GOT3 (cell line): ENCODE data around the gene OSBPL1A.

Experiments used
- DNase-seq: peaks from one replicate; lab custom pipeline; 2025; ENCODE audit warnings: mixed read lengths; lab: John Stamatoyannopoulos, UW

The OSBPL1A gene

GRCh38 chr18:24267878-24268277, 129.7 kb downstream of the OSBPL1A start:
- DNase-seq, result no peak

- no peak for DNase-seq
Measured at GRCh38 chr18:24266131-24266530, 131.5 kb downstream of the OSBPL1A start.

GRCh38 chr18:24265502-24266064, 132.0 kb downstream of the OSBPL1A start:
- DNase-seq, result no peak

- no peak for DNase-seq
Measured at GRCh38 chr18:24263050-24263449, 134.6 kb downstream of the OSBPL1A start.

- DNase-seq, result no peak
Measured at GRCh38 chr18:24262087-24262486, 135.5 kb downstream of the OSBPL1A start.

GRCh38 chr18:24259869-24260641, 137.6 kb downstream of the OSBPL1A start:
- DNase-seq, result no peak

GRCh38 chr18:24254071-24254470, 143.6 kb downstream of the OSBPL1A start:
- no peak for DNase-seq

GRCh38 chr18:24249716-24250115, 147.9 kb downstream of the OSBPL1A start:
- DNase-seq, result no peak

- DNase-seq, result no peak
Measured at GRCh38 chr18:24248359-24248758, 149.3 kb downstream of the OSBPL1A start.

- no peak for DNase-seq
Measured at GRCh38 chr18:24246143-24246542, 151.5 kb downstream of the OSBPL1A start.

GRCh38 chr18:24244698-24245097, 152.9 kb downstream of the OSBPL1A start:
- DNase-seq, result no peak

- no peak for DNase-seq
Measured at GRCh38 chr18:24243677-24244076, 153.9 kb downstream of the OSBPL1A start.

- no peak for DNase-seq
Measured at GRCh38 chr18:24239341-24239740, 158.3 kb downstream of the OSBPL1A start.

GRCh38 chr18:24238387-24238786, 159.2 kb downstream of the OSBPL1A start:
- DNase-seq, result no peak

- DNase-seq, result no peak
Measured at GRCh38 chr18:24234850-24235418, 162.7 kb downstream of the OSBPL1A start.

- DNase-seq, result no peak
Measured at GRCh38 chr18:24234330-24234729, 163.3 kb downstream of the OSBPL1A start.

GRCh38 chr18:24232800-24233199, 164.8 kb downstream of the OSBPL1A start:
- no peak for DNase-seq

- no peak for DNase-seq
Measured at GRCh38 chr18:24231773-24232735, 165.6 kb downstream of the OSBPL1A start.

- no peak for DNase-seq
Measured at GRCh38 chr18:24230766-24231165, 166.9 kb downstream of the OSBPL1A start.

GRCh38 chr18:24228667-24229041, 169.0 kb downstream of the OSBPL1A start:
- no peak for DNase-seq

GRCh38 chr18:24227977-24228666, 169.5 kb downstream of the OSBPL1A start:
- no peak for DNase-seq

GRCh38 chr18:24220318-24220688, 177.3 kb downstream of the OSBPL1A start:
- no peak for DNase-seq
